Measurements from ENCODE around the gene RELN.

The RELN gene

DNA sequence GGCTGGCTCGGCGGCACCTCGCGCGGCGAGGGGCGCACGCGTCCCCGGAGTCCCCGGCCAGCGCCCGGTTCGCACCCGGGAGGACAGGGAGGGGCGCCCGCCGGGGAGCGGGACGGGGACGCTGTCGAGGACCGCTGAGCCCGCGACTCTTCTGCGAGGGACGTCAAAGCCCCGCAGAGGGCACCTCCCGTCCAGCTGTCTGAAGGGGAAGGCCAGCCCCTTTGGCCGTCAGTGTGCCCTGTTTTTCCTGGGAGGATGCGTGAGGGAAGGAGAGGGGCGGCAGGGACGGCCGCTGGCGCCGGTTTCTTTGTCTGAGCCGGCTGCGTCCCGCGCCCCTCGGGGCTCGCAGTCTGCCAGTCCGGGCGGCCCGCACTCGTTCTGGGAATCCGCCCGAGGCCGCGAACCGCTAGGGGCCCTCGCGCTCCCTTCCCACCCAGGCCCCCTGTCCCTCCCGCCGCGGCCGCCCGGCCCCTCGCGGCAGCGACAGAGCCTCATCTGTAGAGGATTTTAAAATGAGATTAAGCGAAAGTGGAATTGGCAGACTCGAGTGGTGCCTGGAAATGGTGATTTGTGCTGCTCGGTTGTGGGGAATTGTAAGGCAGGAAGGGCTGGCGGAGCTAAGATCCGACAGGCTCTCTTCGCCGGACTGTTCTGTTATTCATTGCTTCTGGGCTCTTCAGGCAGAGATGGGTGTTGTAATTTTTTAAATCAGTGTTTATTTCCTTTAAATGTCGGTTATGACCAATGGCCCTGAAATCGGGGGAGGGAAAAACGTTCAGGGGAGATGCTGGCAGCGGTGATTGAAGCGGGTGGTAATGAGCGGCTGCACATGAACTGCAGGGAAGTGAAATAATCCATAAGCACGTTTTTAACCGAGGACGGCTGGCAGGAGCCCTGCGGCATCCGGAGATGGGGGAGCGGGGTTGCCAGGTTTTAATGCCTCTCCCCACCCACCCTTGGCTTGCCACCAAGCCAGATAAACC, 618 bp upstream of the RELN start:
- peak; percentile 27 for DNase-seq

GRCh38 chr7:103988468-103989199, 824 bp downstream of the RELN start:
- DNase-seq = no peak

- no peak for DNase-seq
These were observed 2.0 kb downstream of the RELN start for GRCh38 chr7:103987451-103987850.

GRCh38 chr7:103985565-103986126, 3.8 kb downstream of the RELN start:
- no peak for DNase-seq

- no peak for DNase-seq
These were observed 5.4 kb downstream of the RELN start for GRCh38 chr7:103984050-103984449.

DNA sequence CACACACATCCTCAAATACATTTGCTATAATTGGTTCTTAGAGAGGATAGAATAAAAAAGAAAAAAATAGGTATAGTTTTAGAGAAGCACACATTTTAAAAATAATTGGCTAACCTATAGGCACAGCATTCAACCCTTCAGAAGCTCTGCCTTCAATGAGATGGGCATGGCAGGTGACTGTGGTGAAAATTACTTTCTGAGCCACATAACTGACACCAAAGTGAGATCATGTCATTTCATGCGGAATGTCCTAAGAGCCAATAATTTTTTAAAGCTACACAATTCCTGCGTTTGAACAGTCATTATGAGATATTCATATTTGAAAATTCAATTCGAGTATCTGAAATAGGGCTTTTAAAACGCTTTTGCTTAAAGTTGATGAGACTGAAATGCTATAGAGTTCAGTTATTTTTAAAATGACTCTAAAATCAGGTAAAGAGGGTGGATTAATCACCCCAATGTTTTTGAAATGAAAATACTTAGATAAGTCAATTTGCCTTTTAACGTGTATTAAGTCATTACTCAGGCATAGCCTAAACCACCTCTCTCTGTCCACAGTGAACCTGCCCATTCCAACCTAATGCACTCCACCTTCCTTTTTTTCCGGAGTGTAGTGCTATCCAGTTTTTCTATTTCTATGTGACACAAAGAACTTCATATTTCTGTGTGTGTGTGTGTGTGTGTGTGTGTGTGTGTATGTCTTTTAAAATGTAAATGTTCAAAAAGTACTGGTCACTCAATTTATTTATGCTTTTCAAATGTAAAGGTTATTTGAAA, 6.1 kb downstream of the RELN start:
- DNase-seq = no peak

- DNase-seq = no peak
These were observed 8.4 kb downstream of the RELN start for GRCh38 chr7:103981003-103981423.

GRCh38 chr7:103972779-103973434, 16.6 kb downstream of the RELN start:
- no peak for DNase-seq

DNA sequence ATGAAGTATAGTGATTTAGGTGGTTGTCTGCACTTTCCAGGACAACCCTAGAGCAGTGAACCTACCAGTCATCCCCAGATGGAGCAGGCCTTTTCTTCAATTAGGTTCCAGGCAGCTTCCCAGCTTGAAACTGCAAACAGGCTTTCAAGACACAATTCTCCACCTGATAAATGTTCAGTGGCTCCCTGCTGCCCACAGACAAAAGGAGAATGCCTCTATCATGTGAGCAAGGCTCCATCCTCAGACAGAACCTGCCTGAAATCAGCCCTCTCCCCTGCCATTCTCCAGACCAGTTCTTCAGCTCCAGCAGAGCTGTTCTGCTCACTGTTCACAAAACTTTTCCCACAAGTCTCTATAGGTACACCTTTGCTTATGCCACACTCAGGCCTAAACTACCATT, 22.1 kb downstream of the RELN start:
- no peak for DNase-seq

DNA sequence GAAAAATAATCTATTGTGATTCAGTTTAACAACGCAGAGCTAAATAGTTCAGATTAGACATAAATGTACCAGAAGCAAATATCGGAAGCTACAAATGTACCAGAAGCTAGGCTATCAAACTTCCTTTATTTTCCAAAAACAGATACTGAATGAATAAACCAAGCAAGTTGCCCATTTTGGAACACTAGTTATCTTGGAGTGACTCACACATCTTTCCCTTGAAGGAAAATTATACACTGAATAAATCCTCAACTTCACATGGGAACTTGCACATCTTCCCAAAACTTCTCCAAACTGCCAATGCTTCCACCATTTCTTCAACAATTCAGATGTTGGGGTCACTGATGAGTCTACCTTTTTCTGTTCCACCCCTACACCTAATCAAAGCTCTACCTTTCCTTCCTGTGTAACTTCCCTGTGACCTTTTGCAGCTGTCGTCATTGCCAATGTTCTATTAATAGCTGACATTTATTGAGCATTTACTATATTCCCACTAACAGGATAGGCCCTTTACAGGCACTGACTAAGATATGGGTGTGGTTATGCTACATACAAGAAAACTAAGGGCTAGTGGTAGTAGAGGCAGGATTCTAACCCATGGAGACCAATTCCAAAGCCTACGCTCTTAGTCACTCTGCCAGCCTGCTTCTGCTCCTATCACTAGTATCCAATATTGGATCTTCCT, 22.7 kb downstream of the RELN start:
- no peak for DNase-seq

DNA sequence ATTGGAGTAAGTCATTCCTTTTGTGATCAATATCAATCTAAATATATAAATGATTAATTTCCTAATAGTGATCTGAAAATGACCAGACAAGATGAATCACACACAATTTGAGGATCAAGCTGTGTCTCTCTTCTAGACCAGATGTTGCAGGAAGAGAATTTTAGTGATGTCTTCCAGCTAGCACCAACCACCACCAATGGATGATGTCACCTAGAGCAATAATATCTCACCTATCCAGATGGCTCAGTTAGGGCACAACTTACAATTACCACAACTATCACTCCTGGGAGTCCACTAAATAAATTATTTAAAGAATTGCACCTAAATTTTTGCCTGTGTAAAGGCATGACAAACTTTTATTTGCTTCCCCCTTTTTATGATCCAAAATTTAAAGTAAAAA, 25.2 kb downstream of the RELN start:
- no peak for DNase-seq

GRCh38 chr7:103962070-103962469, 27.4 kb downstream of the RELN start:
- no peak for DNase-seq

GRCh38 chr7:103958284-103958818, 31.1 kb downstream of the RELN start:
- no peak for DNase-seq

DNA sequence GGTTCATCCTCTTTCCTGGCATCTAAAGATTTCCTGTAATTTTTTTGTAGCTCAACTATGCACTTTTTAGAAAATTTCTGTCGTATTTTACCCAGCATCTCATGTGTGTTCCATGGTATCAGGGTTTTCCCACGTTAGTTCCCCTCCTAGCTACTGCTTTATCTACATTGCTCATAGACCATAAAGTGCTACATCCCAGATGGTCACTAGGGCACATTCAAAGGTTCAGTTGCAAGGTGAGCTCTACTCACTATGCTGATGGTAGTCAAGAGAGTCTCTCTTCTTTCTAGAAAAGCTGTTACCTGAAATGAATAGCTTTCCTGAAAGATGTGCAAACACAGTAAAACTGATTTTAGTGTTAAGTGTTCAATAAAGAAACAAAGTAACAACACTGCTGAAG, 33.5 kb downstream of the RELN start:
- DNase-seq = no peak

DNA sequence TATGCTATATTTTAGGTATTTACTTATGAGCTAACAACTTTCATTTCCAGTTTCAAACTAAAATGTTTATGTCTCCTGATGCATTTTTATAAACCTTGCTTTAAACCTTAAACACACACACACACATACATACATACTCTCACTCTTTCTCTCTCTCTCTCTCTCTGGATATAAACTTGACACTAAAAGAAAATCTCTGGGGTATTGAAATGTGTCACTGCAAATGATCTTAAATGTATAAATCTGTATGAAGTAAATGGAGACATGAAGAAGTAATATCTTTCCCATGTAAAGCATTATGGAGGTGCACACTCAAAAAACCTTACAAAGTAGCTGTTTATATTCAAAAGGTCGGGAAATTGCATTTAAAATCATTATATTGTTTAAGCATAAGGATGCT, 37.0 kb downstream of the RELN start:
- no peak for DNase-seq

GRCh38 chr7:103951311-103951710, 38.1 kb downstream of the RELN start:
- no peak for DNase-seq

- no peak for DNase-seq
These were observed 40.1 kb downstream of the RELN start for GRCh38 chr7:103949374-103949773.

DNA sequence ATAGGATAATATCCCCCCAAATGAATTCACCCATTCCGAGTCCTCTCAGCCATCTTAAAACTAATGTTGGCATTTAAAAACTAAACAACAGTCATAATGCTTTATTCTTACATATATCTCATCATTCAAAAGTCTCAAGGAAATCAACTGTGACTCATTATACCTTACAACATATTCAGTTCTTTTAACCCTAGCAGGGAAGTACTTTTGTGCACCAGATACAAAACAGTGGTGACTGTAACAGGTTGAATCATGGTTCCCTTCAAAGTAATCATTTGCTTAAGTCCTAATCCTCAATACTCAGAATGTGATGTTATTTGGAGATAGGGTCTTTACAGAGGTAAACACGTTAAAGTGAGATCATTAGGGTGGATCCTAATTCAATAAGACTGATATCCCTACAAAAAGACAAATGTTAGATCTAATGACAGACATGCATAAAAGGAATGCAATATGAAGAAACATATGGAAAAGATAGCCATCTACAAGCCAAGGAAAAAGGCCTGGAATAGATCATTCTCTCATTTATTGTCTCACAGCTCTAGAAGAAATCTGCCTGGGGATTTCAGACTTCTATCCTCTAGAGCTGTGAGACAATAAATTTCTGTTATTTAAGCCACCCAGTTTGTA, 42.3 kb downstream of the RELN start:
- no peak for DNase-seq

- no peak for DNase-seq
These were observed 45.1 kb downstream of the RELN start for GRCh38 chr7:103944230-103944900.

DNA sequence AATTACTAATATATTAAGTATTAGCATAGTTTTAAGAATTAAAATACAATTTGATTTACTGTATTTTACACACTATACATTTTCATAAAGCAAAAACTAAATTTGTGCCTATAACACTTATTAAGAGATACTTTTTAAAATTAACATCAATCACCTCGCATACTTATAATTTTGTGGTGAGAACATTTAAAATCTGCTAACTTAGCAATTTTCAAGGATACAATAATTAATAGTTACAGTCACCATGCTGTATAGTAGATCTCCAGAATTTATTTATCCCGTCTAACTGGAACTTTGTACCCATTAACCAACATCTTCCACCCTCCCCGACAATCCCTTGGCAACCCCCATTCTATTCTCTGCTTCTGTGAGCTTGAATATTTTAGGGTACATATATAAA, 47.5 kb downstream of the RELN start:
- no peak for DNase-seq

Data from stimulated activated CD8-positive, alpha-beta memory T cell treated with anti-CD3 and anti-CD28 coated beads, Interleukin-4, amount 100 ng/mL, for 48 hours (primary cell).